GM21381 (cell line): ENCODE results near the gene THADA.

Source experiments
- ATAC-seq: cut with Tn5 transposase; IDR thresholded peaks from one replicate; pipeline ENCODE4 v1.9.1; 2021; ENCODE audit warnings: mild to moderate bottlenecking, moderate library complexity; ENCODE audit not compliant: unreplicated experiment

THADA gene

DNA sequence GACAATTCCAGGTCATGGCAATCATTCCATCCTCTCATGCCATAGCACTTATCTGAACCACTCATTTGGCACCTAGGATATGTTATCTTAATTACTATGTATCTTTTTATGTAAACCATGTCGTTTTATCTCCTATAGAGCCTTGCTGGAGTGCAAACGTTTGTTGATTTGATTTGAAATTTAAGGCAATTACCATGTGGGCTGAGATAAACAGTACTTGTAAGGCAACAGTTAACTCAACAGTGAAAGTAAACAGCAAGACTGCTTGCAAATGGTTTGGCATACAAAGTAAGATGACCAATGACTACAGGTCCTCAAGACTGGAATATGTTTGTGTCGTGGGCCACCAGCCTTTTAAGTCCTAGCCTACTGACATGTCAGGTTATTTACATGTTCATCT is 235.7 kb downstream of the THADA start:
- no peak for ATAC-seq

DNA sequence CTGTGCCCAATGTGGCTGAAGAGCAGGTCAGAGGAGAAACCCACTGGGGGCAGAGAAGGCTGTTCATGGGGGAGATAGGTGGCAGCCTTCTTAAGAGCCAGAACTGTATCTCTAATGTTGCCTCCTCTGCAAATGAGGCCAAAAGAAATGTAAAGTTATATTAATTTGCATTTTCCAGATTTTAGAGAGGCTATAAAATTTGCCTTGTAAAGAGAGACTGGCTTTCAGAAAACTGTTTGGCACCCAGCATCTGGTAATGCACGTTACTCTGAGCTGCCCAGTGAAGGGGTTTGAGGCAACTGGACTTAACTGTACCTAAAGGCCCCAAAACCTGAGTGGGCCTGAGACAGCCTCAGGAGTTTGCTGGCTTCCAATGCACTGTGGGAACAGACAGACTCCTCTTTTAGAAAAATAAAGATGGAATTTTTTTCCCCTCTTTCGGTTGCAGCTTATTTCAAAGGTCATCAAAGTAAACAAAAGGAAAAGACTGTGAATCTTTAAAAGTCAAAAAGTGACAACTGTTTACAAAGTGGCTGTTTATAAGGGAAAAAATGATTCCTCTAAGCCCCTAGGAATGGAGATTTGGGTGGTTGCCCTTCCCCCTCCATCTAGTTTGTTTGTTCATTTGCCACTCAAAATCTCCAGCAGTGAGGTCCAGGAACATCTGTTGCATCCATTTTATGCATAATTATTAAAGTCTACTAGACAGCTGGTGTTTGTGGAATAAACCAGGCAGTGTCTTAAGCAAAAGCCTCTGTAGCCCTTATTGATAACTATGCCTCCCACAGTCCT is 237.2 kb downstream of the THADA start:
- ATAC-seq, result no peak

DNA sequence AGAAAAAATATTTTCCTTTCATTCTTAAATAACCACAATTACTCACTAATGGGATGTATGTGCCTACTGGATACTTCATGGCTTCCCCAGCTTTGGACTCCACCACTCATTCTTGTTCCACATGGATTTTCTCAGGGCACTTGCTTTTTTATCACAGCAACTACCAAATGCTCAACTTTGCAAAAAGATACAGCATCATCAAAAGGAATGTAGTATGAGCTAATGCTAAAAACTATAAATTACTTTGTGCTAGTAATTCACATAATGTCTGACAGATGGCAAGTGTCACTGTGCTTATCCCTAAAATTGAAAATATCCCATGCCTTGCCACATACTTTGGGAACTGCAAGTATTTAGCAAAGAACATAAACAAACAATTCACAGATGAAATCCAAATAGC is 239.1 kb downstream of the THADA start:
- ATAC-seq, result no peak

DNA sequence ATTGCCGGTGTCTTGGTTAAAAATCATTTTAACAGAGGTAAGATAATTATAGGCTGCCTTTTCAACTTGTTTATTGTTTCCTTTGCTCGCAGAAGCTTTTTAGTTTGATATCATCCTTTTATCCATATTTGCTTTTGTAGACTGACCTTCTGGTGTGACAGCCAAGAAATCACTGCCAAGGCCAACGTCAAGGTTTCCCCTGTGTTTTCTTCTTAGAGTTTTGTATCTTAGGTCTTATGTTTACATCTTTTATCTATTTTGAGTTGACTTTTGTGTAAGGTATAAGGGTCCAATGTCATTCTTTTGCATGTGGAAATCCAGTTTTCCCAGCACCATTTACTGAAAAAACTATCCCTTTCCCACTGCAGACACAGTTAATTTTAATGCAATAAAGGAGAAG is 240.4 kb downstream of the THADA start:
- no peak for ATAC-seq

DNA sequence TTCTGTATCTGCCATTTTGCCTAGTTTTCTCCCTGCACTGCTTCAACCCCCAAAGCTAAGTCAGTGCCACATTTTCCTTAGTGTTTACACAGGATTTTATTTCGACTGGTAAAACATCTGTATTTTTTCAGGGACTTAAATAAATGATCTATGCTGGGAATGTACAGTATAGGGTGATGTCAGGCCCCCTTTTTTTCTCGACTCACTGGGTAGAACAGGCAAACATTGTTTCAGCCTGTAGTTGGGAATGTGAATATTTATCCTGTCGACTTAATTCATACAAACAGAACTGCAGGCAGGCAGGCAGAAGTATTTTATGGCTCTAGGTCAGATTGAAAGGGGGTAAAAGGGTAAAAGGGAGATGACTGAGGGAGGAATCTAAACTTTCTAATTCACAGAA is 245.9 kb downstream of the THADA start:
- ATAC-seq, result no peak

DNA sequence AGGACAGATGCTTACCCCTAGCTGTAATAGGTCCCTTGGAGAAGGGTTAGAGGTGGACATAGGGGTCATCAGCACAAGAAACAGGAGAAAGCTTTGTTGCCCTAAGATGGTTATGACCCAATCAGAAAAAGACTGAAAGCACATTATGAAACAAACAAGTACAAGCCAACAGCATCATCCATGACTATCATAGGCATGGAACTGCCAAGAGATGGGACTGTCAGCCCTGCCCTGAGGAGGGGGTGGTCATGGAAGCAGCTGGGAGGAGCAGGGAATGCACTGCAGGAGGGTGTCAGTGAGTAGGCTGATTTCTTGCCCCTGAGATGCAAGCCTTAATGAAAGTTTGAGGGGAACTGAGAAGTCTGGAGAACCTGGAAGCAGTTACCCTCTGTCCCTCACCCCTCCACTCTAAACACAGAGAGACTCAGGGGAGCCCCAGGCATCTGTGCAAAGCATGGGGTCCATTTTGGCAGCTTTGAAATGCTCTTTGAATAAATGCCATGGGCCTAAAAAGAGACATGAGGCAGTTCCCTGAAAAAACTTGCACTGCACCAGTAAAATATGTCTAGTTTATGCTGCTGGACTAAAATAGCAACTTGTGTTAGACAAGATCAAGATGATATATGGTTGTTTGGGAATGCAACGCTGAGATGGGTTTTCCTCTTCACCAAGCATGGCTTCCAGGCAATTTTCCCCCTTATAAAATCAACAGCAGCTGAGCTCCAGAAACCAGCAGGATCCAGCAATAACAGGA is 246.8 kb downstream of the THADA start:
- ATAC-seq, result no peak

DNA sequence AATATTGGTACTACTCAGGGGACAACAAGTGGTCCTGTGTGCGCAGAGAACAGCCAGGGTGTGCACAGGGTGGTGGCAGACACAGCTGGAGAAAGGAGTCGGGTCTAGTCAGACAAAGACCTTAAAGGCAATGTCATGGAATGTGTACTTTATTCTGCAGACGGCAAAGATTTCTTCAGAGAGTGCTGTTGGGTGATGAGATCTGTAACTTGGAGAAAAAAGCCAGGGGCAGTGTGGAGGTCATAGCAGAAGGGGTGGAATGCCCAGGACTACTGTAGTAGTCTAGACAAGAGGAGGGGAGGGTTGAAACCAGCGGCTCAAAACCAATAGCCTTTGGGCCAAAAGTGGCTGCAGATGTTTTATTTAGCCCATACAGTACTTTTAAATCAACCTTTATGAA is 248.1 kb downstream of the THADA start:
- ATAC-seq, result no peak

DNA sequence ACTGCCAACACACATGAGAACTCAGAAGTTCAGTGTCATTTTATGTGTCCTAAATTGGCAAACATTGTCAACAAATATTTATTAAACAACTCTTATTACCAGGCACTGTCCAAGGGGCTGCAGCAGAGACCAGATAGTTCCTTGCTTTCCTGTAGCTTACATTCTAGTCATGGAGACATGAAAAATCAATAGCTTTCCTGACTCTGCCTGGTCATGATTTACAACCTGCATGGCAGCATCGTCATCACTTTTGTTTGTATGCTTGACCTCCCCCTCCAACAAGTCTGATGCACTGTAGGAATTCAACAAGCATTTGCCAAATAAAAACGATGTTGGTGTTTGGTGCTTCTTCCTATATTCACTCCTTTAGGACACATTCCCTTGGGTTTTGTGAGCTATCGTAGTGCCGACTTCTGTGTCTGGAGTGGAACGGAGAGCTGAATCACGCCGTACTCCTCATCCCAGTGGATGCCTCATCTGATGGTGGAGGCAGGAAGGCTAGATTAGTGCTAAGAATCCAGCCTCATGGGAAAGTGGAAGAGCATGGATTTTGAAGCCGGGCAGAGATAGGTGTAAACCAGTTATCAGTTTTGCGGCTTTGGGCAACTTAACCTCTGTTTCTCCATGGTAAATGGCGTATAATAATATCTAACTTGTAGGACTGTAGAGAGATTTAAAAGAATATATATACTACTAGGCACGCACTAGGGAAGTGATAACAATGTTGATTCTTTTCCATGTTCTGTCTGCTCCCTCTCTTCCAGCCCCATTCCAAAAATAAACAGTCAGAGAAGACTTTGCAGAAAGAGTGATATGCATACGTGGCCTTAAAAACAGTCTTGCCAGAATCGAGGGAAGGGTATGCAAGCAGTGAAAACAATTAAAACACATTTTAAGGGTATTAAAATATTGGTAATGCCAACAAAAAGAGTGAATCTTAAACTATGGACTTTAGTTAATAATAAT is 249.0 kb downstream of the THADA start:
- ATAC-seq, result no peak

DNA sequence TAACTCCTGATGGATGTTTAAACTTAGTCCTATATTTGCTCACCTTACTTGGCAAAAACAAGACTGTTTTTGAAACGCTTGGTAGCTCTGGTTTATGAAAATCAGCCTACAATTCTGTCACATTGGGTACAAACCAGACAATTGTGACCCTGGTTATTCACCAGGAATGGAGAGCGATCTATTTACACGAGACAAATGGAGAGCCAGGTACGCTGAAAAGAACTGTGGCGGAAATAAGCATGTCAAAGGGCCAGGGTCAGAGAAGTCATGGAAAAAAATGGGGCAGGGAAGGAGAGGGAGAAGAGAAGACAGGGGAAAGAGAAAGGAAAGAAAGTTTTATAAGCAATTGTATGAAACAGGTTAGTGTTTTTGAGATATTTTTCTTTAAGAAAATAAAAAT is 250.0 kb downstream of the THADA start:
- no peak for ATAC-seq

DNA sequence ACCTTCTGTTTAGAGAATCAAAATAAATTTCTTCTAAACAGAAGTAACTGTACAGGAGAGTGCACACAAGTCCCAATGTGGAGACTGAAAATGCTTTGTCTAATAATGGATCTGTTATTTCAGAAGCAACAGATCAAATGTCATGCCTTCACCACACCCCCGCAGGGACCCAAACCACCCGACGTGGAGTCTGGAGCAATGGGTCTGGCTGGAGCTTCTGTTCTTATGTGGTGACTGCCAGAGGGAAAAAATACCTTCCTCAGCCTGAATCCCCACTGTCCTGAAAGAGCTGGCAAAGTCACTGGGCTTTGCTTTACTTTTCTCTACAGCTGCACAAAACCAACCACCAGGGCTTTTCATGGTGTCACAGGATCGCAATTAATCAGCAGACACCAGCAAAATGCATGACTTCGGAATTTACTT is 250.4 kb downstream of the THADA start:
- ATAC-seq, result no peak

DNA sequence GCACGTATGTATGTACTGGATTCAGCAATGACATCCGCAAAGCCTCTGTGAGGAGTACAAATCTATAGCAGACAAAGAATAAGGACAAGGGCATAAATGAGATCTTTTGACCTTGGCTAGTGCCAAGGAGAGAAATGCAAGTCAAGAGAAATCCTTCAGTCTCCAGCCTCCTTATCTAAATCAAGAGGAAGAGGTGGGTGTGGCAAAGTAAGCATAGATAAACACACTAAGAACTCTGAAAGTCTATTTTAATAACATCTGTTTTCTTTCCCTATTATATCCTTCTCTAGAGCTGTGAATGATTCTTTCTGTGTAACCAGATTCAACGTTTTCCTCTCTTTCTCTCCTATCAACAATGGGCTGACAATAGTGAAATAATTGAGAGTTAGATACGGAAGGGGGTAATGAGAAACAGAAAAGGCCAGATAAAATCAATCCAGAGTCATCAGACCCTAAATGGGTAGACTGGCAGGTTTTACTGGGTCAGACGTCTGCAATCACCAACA is 250.9 kb downstream of the THADA start:
- no peak for ATAC-seq

DNA sequence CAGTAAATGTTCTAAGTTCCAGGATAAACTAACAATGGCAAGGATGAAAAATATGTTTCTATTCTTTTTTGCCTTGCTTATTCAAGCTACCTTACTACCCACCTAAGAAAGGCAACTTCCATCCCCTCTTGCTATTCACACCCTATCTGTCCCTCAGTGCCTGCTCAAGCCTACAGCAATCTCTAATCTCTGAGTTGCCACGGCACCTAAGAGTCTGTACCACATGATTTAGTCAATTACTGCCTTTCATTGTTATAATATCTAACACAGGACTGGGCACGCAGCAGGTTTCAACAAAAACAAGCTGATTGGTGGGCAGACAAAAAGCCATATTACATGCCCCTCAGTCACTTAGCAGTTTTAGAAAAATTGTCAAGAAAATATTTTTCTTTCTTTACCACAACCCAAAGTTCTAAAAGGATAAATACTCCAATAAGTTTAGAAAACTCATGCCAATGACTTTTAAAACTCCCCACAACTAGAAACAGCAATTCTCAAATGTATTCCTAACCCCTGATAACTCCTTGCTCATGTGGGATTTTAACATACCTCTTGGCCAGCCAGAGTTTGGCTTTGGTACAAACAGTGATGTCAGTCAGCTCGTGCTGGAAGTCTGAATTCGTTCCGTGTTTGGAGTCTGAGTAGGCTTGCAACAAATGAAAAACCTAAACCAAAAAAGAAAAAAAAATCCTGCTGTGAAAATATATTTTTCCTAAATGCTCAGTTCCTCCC is 252.1 kb downstream of the THADA start:
- no peak for ATAC-seq

DNA sequence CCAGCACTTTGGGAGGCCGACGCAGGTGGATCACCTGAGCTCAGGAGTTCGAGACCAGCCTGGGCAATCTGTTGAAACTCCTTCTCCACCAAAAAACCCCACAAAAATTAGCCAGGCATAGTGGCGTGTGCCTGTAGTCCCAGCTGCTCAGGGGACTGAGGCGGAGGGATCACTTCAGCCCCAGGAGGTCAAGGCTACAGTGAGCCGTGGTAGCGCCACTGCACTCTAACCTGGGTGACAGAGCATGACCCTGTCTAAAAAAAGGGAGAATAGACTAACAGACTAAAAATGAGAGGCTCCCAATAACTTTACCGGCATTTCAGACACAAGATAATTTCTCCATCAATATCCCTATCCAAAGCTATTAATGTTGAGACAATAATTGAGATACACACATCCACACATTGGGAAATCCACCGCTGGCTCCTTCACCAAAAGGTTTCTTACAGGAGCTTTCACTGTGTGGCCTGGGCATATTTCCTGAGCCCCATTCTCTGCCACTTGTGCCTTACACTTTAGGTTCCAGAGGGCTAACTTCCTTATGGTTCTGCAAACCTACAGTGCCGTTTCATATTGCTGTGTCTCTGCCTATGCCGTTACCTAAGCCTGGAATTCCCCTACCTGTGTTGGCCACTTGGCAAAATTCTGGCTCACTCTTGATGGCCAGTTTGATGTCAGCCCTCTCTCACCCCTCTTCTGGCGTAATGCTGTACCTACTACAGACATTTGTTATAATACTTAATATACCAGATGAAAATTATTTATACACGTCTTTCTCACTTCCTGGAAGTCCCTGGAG is 253.7 kb downstream of the THADA start:
- no peak for ATAC-seq

DNA sequence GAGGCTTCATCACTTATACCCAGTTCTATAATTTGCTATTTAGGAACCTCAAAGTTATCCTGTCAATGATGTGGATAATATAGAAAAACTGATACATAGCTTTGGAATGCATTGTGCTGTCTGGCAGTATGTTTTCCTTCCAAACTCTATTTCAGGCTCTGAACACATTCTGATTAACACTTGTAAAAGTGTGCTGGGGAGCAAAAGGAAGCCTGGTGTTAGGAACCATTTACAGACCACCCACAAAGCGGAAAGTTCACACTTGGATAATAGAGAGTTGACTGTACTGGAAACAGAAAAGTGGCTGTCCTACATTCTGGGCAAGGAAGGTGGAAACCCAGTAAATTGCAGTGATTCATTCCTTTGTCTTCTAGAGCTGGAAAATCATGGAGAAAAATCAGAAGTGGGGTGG is 254.9 kb downstream of the THADA start:
- ATAC-seq, result no peak

DNA sequence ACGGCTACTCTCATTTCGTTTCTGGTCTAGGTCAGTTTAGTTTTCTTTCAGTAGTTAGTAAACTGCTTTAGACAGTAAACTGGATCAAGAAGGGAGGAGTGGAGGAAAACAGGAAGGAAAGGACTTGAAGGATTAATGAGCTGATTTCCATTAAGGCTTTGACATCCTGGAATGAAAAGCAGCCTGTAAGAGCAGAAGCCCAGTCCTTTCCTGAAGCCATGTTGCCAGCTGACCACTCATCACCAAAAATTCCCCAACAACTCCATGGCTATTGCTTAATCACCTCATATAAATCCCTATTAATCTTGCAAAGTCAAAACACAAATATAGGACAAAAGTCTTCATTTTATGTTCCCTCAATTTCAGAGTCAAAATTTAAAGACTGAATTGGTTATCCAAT is 255.8 kb downstream of the THADA start:
- no peak for ATAC-seq

DNA sequence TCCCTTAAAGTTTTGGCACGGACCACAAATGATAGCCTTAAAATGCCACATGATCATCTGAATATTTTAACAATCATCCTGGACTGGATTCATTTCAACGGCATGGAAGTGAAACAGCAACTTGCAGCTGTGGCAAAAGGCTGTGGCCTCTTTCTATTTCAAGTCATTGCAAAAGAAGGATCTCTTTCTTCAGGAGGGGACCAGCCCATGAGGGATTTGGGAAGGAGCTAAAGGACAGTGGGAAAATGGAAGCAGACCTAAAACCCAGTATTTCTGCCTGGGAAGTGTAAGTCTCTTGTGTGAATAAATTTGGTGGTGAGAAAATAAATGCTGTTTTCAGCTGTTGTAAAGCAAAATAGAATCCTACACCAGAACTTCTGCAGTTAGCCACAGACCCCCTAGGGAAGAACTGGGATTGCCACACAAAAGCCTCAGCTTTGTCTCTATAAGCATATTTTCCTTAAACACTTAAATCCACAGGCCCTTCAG is 262.1 kb downstream of the THADA start:
- ATAC-seq, result no peak

DNA sequence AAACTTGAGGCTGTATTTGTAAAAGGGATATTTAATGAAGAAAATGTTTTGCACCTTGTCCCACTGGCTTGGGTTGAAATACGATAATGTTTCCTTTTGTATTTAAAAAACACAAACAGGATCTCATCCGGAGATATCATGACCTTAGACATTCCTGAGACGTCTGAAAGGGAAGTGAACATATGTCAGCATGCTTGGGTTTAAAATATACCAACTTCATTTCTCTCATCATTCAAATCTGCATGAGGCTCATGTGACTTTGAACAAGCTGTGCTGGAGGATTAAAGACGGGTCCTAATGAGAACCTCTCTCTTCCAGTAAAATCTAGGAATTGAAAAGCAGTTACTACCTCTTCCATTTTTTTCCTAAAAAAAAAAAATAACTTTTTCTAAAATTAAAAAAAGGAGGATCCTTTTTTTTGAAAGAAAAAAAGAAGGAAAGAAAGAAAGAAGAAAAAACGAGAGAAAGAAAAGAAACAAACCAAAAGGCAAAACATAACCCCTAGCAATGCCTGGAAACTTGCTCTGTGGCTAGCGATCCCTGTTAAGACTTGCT is 262.7 kb downstream of the THADA start:
- no peak for ATAC-seq

DNA sequence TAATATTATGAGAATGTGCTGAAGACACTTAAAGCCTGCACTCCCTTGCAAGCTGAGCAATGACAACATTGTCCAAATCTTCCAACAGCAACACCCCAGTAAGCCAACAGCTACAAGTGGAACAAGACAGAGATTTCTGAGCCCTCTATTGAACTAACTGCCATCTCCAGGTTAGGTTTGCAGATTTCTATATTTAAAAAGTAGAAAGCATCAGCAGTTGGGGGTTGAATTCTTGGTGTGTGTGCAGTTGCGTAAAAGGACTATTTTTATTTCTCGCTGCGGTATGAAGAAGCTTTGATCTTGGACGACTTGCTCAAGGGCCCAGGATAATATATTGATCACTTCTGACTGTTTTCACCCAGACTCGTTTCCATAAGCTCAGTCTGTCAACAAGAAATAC is 263.2 kb downstream of the THADA start:
- no peak for ATAC-seq

DNA sequence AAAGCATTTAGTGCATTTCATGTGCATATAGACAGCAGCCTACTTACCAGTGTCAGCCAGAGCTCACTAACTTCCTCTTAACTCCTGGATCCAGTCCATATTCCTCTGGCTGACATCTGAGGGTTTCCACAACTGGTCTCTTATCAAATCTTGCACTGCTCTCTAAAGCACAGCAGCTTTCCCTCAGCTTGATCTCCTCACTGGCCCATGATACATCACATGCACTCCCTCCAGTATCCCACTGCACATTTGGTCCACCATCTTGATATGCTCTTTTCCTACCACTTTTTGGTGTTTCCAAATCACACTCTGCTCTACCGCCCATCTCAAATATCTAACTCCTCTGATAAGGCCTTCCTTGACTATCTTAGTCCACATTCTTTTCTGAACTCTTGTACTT is 264.4 kb downstream of the THADA start:
- no peak for ATAC-seq
